Upper lobe of right lung (tissue), 1 donor: Measurements from ENCODE around the gene YPEL2. TPM values are rescaled to one million over a fixed set of nuclear protein-coding genes. Genes with fewer than 3 reads are reported as not detected.

Source experiments
- ATAC-seq: fragments of 200-7000 bp; cut with Tn5 transposase; one replicate; pipeline ENCODE4 v1.9.1; 2020; ENCODE audit warnings: mild to moderate bottlenecking, moderate library complexity
- DNase-seq: peaks from one replicate; pipeline ENCODE4 v3.0.0-alpha.2; 2020
- H3K27ac ChIP-seq: fragments of 200-600 bp; one replicate; pipeline ENCODE4 v1.8.0; 2022
- H3K27me3 ChIP-seq: fragments of 200-600 bp; one replicate; pipeline ENCODE4 v1.8.0; 2022; ENCODE audit warnings: mild to moderate bottlenecking
- H3K36me3 ChIP-seq: fragments of 200-600 bp; one replicate; pipeline ENCODE4 v1.8.0; 2022
- H3K4me1 ChIP-seq: fragments of 200-600 bp; one replicate; pipeline ENCODE4 v1.8.0; 2022
- H3K4me3 ChIP-seq: fragments of 200-600 bp; one replicate; pipeline ENCODE4 v1.8.0; 2022; ENCODE audit warnings: mild to moderate bottlenecking
- H3K9me3 ChIP-seq: fragments of 200-600 bp; one replicate; pipeline ENCODE4 v1.8.0; 2022
- intact Hi-C: fragments of 100-400 bp; cut with DNase I; formaldehyde crosslinking; loops from one replicate; pipeline ENCODE4 v1.11.0; 2022
- total RNA-seq: library from RNA; stranded (reverse); fragmentation: NEBNext Ultra II Directional; extraction: Animal tissue kit (Norgen Biotek cat#: 25700); gene quantifications from one replicate; pipeline ENCODE4 v1.2.1, GENCODE V29; 2021
- TF ChIP-seq, protein P1 (sequence below): fragments of 200-600 bp; IDR thresholded peaks from one replicate; pipeline ENCODE4 v1.8.0; 2022; ENCODE audit warnings: antibody characterized with exemption
- donor health status: DM: no; HTN: yes; CAD: no; lungs with severe emphysema.

YPEL2 gene
- total RNA-seq, 1 donor from 2014 or later: 19.6 TPM

- Histone ChIP-seq H3K36me3 (no peaks in the 10 kb centered on the region), H3K27me3 (no peaks in the 10 kb centered on the region), H3K4me1 (peaks cover 44% of the 10 kb centered on the region), H3K27ac (peak overlapping the region; percentile 11), H3K4me3 (no peak overlapping the region), H3K9me3 (no peaks in the 10 kb centered on the region)
- DNase-seq: no peak
- intact Hi-C loops: no loop called here
- TF ChIP-seq, protein P1, sequence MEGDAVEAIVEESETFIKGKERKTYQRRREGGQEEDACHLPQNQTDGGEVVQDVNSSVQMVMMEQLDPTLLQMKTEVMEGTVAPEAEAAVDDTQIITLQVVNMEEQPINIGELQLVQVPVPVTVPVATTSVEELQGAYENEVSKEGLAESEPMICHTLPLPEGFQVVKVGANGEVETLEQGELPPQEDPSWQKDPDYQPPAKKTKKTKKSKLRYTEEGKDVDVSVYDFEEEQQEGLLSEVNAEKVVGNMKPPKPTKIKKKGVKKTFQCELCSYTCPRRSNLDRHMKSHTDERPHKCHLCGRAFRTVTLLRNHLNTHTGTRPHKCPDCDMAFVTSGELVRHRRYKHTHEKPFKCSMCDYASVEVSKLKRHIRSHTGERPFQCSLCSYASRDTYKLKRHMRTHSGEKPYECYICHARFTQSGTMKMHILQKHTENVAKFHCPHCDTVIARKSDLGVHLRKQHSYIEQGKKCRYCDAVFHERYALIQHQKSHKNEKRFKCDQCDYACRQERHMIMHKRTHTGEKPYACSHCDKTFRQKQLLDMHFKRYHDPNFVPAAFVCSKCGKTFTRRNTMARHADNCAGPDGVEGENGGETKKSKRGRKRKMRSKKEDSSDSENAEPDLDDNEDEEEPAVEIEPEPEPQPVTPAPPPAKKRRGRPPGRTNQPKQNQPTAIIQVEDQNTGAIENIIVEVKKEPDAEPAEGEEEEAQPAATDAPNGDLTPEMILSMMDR: no peak
- ATAC-seq: no peak
Measured at GRCh38 chr17:59328601-59329000, 2.9 kb upstream of the YPEL2 start.

DNA sequence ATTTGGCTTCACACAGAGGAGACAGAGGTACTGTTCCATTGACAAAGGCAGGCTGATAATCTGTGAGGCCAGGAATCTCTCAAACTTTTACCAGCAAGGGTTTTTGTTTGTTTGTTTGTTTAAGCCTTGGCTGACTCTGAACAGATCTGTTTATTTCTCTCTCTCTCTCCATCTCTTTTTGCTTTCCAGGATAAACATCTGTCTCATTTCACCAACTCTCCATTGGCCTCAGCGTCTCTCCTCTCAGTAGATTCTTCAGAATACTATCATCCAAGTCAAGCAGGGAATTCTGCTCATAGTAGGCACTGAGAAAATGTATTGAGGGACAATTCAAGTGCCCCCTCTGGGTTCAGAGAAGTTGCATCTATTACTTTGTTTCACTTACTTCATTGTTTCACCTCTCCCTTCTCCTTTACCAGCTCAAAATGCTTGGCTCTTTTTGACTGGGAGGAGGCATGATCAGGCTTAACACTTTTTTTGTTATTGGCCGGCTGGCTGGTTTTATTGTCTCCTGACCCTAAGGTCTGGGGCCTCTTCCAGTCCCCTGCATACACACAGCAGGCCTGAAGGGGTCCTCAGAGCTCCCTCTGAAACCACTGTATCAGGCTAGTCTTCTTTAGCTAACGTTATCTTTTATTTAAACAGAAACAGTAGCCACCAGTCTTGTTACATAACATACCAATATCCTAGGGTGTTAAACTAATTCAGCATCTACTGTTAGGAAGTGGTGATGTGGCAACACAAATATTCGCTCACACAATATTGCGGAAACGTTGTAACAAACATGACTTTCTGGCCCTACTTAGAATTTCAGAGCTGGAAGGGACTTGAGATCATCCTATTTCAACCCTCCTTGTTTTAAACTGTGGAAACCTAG, 2.0 kb upstream of the YPEL2 start:
- peaks cover 50% of the 10 kb centered on the region for H3K4me1 ChIP-seq
- H3K9me3 ChIP-seq: no peaks in the 10 kb centered on the region
- no peaks in the 10 kb centered on the region for H3K36me3 ChIP-seq
- ATAC-seq (peak; percentile 70), DNase-seq (peak; percentile 70)
- H3K27ac ChIP-seq: peak overlapping the region; percentile 92
- no peak overlapping the region for H3K4me3 ChIP-seq
- intact Hi-C loops: loop anchor here (10.0 kb wide), 1 partner anchor 105 kb away; no protein-coding TSS in a partner anchor
- H3K27me3 ChIP-seq: no peaks in the 10 kb centered on the region
- TF ChIP-seq, protein P1: peak; percentile 85

GRCh38 chr17:59330053-59330942, 1.2 kb upstream of the YPEL2 start:
- TF ChIP-seq, protein P1: no peak
- H3K27ac ChIP-seq: peak overlapping the region; percentile 92
- intact Hi-C loops: loop anchor here (10.0 kb wide), 1 partner anchor 105 kb away; no protein-coding TSS in a partner anchor
- DNase-seq (peak; percentile 74), ATAC-seq (peak; percentile 49)
- no peaks in the 10 kb centered on the region for H3K9me3 ChIP-seq
- H3K4me1 ChIP-seq: peaks cover 50% of the 10 kb centered on the region
- H3K27me3 ChIP-seq: no peaks in the 10 kb centered on the region
- peak overlapping the region; percentile 96 for H3K4me3 ChIP-seq
- H3K36me3 ChIP-seq: no peaks in the 10 kb centered on the region

- Histone ChIP-seq H3K4me3 (peak overlapping the region; percentile 96), H3K9me3 (no peaks in the 10 kb centered on the region), H3K27ac (peak overlapping the region; percentile 92), H3K27me3 (no peaks in the 10 kb centered on the region), H3K4me1 (peaks cover 57% of the 10 kb centered on the region), H3K36me3 (no peaks in the 10 kb centered on the region)
- TF ChIP-seq, protein P1: no peak
- intact Hi-C loops: loop anchor here (10.0 kb wide), 1 partner anchor 103 kb away; no protein-coding TSS in a partner anchor
- ATAC-seq (peak; percentile 50), DNase-seq (peak; percentile 83)
Measured at GRCh38 chr17:59331929-59332748, 684 bp downstream of the YPEL2 start.
